ENCODE results near the gene IL15RA.

IL15RA gene, protein sequence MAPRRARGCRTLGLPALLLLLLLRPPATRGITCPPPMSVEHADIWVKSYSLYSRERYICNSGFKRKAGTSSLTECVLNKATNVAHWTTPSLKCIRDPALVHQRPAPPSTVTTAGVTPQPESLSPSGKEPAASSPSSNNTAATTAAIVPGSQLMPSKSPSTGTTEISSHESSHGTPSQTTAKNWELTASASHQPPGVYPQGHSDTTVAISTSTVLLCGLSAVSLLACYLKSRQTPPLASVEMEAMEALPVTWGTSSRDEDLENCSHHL

GRCh38 chr10:5977471-5978229 is at the start of gene IL15RA:
IL15RA (minus strand) TSS chr10:5977543; CDS start chr10:5977492, 51 bp downstream.
- peak; percentile 89 to 93 for DNase-seq

- peak; percentile 12 to 14 for DNase-seq
Observed at GRCh38 chr10:6025683-6026255, 48.4 kb upstream of the IL15RA start.

DNA sequence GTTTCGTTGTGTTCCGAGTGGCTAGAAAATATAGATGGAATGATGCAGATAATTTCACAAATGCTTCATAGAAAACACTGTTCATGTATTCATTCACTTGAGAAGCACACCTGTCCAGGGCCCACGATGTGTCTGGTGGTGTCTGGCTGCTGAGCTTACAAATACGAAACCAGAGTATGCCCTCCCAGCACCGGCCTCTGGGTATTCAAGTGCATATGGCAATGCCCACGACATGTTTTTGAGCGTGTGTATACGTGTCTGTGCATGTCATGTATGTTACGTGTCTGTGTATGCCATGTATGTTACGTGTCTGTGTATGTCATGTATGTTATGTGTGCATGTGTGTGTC is 47.0 kb upstream of the IL15RA start:
- DNase-seq = peak; percentile 11

GRCh38 chr10:6023661-6024333 is 46.5 kb upstream of the IL15RA start:
- DNase-seq = peak in 1 of 2 experiments; percentile 13

DNA sequence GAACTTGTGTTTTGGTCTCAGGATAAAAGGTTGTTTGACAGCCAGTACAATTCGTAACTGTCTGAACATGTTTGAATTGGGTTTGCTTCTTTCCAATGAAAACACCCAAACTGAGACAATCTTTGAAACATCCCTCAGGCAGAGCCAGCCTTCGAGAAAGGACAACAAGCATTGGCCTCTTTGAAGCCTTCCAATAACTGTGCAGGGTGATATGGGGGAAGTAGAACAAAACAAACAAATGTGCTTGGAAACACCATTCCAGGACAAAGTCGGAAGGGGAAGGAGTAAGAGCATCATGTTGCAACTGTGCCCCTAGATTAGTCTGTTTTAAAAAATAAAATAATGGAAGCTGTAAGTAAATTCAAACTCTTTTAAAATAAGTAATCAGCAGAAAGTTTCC is 45.3 kb upstream of the IL15RA start:
- DNase-seq = no peak

DNA sequence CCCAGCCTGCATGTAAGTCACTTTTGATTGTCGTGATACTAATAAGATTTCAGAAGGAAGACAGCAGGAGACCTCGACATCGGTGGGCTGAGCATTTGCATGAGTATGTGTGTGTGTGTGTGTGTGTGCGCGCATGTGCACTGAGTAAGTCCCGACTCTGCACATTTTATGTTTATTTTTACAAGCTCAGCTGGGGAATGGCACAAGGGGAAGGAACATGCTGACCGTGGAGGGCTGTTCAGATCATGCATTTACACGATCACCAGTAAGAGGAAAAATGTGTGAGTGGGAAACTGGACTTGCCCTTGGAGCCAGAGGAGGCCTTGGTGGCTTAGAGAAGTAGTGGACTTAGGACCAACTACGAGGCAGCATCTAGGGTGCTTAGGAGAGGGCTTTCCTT is 43.5 kb upstream of the IL15RA start:
- DNase-seq = peak; percentile 7 to 15

- DNase-seq = peak; percentile 20
Observed at GRCh38 chr10:6019796-6020195, 42.5 kb upstream of the IL15RA start.

- peak in 1 of 2 experiments; percentile 17 for DNase-seq
Observed at GRCh38 chr10:6019010-6019782, 41.9 kb upstream of the IL15RA start.

DNA sequence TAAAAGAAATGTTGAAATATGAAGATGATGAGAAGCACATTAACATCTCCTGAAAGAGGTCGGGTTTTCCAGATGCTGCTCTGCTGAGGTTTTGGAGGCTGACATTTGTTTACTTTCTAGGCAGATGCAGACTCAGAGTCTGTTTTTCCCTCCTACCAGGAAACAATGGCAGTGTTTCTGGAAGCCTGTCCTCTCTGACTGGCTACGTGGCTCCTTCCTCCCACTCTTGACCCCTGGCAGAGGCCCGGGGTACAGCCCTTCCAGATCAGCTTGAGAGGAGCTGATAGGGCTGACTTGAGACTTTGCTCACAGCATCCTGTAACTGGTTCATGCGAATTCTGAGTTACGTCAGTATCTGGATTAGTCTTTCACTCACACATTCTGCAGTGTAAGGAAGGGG is 41.1 kb upstream of the IL15RA start:
- DNase-seq = peak; percentile 14 to 15

GRCh38 chr10:6017781-6018354 is 40.5 kb upstream of the IL15RA start:
- peak; percentile 14 to 16 for DNase-seq

DNA sequence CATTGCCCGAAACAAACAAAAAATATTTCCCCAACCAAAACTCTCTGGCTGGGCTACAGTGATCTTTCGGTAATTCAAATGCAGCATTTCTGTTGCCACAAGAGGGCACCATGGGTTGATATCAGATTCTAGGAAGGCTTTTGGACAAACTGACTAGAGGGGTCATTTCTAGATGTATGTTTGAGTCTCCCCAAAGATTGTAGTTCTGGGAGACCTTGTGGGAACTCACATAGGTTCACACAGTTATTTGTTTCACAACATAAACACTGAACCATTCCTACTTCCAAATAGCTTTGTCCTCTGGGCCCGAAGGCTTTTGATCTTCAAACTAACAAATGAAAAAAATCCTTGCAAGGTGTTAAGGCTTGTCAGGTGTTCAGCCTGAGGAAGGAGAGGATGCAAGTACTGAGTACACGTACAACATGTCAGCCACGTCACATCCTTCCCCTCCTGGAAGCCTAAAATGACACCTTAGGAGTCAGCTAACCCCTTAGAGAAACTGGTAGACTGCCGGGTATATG is 37.0 kb upstream of the IL15RA start:
- peak; percentile 53 to 59 for DNase-seq

- DNase-seq = peak in 1 of 2 experiments; percentile 15
Observed at GRCh38 chr10:6013413-6014192, 36.3 kb upstream of the IL15RA start.

- DNase-seq = peak; percentile 16 to 18
Observed at GRCh38 chr10:6012121-6012905, 35.0 kb upstream of the IL15RA start.

- peak in 1 of 2 experiments; percentile 28 for DNase-seq
Observed at GRCh38 chr10:6011558-6011957, 34.2 kb upstream of the IL15RA start.

GRCh38 chr10:6010569-6010968 is 33.2 kb upstream of the IL15RA start:
- DNase-seq = no peak

- peak in 1 of 2 experiments; percentile 9 for DNase-seq
Observed at GRCh38 chr10:6009961-6010360, 32.6 kb upstream of the IL15RA start.

DNA sequence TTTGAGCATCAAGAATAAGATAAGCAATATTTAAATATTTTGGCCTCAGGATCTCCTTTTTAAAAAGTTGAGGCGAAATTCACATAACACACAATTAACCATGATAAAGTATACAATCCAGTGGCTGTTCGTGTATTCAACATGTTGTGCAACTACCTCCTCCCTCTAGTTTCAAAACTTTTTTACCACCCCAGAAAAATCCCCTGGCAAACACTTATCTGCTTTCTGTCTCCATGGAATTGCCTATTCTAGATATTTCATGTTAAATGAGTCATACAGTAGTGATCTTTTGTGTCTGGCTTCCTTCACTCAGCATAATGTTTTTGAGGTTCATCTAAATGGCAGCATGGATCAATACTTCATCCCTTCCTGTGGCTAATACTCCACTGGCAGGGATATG is 31.8 kb upstream of the IL15RA start:
- no peak for DNase-seq

DNA sequence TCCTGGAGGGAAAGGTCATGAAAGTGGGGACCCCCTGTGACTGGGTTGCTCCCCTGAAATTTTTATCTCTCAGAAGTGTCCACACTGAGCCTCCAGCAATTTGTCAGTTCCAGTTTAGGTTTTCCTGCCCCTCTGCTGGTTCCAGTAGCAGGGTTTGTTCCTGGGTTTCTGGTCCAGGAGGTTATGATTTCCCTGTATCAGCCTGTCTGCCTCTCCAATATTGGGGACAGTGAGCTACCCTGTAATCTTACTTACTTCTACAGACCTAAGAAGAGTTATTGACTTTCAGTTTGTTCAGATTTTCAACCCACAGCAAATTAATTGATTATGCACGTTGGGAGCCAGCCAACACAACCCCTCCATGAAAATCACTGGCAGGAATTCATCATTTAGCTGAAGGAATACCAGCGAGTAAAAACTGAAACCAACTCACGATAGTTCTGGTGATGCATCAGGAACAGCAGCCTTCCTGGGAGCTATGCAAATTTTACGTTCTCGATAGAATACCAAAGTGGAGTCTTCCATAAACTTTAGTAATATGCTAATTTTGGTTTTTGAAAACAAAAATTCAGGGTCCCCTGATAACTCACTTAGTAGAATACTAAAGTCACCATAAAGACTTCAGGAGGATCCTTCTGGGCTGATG is 31.3 kb upstream of the IL15RA start:
- DNase-seq = no peak

GRCh38 chr10:6006991-6007390 is 29.6 kb upstream of the IL15RA start:
- no peak for DNase-seq

- no peak for DNase-seq
Observed at GRCh38 chr10:6006546-6006945, 29.2 kb upstream of the IL15RA start.

All from activated T-cell treated with anti-CD3 and anti-CD28 coated beads, Interleukin-2, amount 50 U/mL, for 48 hours (primary cell).